GM12878 (cell line): ENCODE data around the gene ACTL8. TPM values are rescaled to one million over a fixed set of nuclear protein-coding genes. Genes with fewer than 3 reads are reported as not detected.
"Not testable (repeated sequence)": the region's sequence is repeated elsewhere in the genome, so short reads cannot be mapped to it uniquely, and the experiment has no call there.

ENCODE experiments used
- ATAC-seq: fragments of 200-7000 bp; cut with Tn5 transposase; 3 replicates; pipeline ENCODE4 v1.9.1; 2020; ENCODE audit warnings: mild to moderate bottlenecking, moderate library complexity
- BruUV-seq: library from RNA; stranded (reverse); fragments of 400-500 nt; replicated peaks from 2 replicates; lab custom pipeline; 2021; lab: Mats Ljungman, UMichigan
- CTCF ChIA-PET: fragments of 300-600 bp; sonication (Branson Sonifier 250); formaldehyde crosslinking; extraction: SDS; loops from one replicate; lab custom pipeline; 2021; ENCODE audit warnings: inconsistent platforms; lab: Yijun Ruan, JAX
- POLR2A ChIA-PET: fragments of 350-600 bp; formaldehyde crosslinking; extraction: SDS; loops from one replicate; lab custom pipeline; 2021; ENCODE audit warnings: inconsistent platforms; lab: Charles Lee
- RAD21 ChIA-PET: fragments of 300-600 bp; sonication (Branson Sonifier 250); formaldehyde crosslinking; loops from one replicate; lab custom pipeline; 2023; ENCODE audit warnings: antibody characterized with exemption; ENCODE audit not compliant: unreplicated experiment; lab: Charles Lee
- SMC1A ChIA-PET: fragments of 300-600 bp; sonication (Branson Sonifier 250); formaldehyde crosslinking; loops from one replicate; lab custom pipeline; 2023; ENCODE audit not compliant: unreplicated experiment, uncharacterized antibody; lab: Charles Lee
- DNase-seq: peaks from one replicate; pipeline ENCODE4 v3.0.0-alpha.2; 2011; ENCODE audit warnings: low read depth, low spot score
- FAIRE-seq: peaks from 3 replicates; lab custom pipeline; 2011; peaks lifted over from hg19 to GRCh38; lab: Jason Lieb, UNC
- H2AFZ ChIP-seq: 2 replicates; pipeline ENCODE4 v1.6.0; 2011; ENCODE audit warnings: low read depth, low read length, control low read depth; ENCODE audit not compliant: control insufficient read depth
- H3K27ac ChIP-seq: 2 replicates; pipeline ENCODE4 v1.5.1; 2011; ENCODE audit warnings: control low read depth; ENCODE audit not compliant: control insufficient read depth, insufficient read depth
- H3K27me3 ChIP-seq, 2 experiments: replicated peaks in 1 of 2; 2 replicates each; pipeline versions ENCODE4 v1.6.0 to v1.6.1; 2011; ENCODE audit warnings: low read length in 1 of 2; ENCODE audit not compliant: control insufficient read depth in 2 of 2, insufficient read depth in 2 of 2
- H3K36me3 ChIP-seq, 2 experiments: 2 replicates each; pipeline ENCODE4 v1.5.1; 2011; ENCODE audit warnings: low read length in 1 of 2; ENCODE audit not compliant: control insufficient read depth in 2 of 2, insufficient read depth in 2 of 2
- H3K4me1 ChIP-seq: 2 replicates; pipeline ENCODE4 v1.6.1; 2011; ENCODE audit warnings: mild to moderate bottlenecking, low read length, moderate library complexity, mixed read lengths; ENCODE audit not compliant: control insufficient read depth, insufficient read depth
- H3K4me2 ChIP-seq: 2 replicates; pipeline ENCODE4 v1.6.0; 2011; ENCODE audit warnings: control low read depth; ENCODE audit not compliant: control insufficient read depth, insufficient read depth
- H3K4me3 ChIP-seq: fragments of 200-600 bp; sonication (generic); 2 replicates; pipeline ENCODE4 v1.5.1; 2016
- H3K79me2 ChIP-seq: 2 replicates; pipeline ENCODE4 v1.6.0; 2011; ENCODE audit warnings: low read length; ENCODE audit not compliant: control insufficient read depth, insufficient read depth
- H3K9ac ChIP-seq: 2 replicates; pipeline ENCODE4 v1.8.0; 2011; ENCODE audit warnings: low read length, control low read depth, mixed read lengths; ENCODE audit not compliant: control insufficient read depth, insufficient read depth
- H3K9me3 ChIP-seq: replicated peaks from 3 replicates; pipeline ENCODE4 v1.5.1; 2011; ENCODE audit warnings: mild to moderate bottlenecking, low read length; ENCODE audit not compliant: control insufficient read depth, insufficient read depth
- H4K20me1 ChIP-seq: 2 replicates; pipeline ENCODE4 v1.6.0; 2011; ENCODE audit not compliant: control insufficient read depth, insufficient read depth
- CBX3 ChIP-seq: fragments of 200-600 bp; sonication (generic); IDR thresholded peaks from 2 replicates; pipeline ENCODE4 v1.6.1; 2016; ENCODE audit warnings: low read depth, borderline replicate concordance
- CREB1 ChIP-seq: IDR thresholded peaks from 2 replicates; pipeline ENCODE4 v1.6.1; 2012; ENCODE audit warnings: low read depth, mild to moderate bottlenecking, inconsistent platforms
- EP300 ChIP-seq, 2 experiments: fragments of 150-350 bp in 1 of 2; IDR thresholded peaks; 2 replicates each; pipeline ENCODE4 v1.6.1; 2011 to 2012; ENCODE audit warnings: low read depth in 2 of 2, low read length in 2 of 2, borderline replicate concordance in 1 of 2, improper control_type of control experiment in 1 of 2, inconsistent platforms in 1 of 2; ENCODE audit not compliant: control insufficient read depth in 1 of 2
- ETV6 ChIP-seq, 2 experiments: fragments of 450-650 bp in 1 of 2; IDR thresholded peaks in 1 of 2; conservative IDR thresholded peaks in 1 of 2; 2 replicates each; pipeline ENCODE4 v1.6.1; 2014; ENCODE audit warnings: antibody characterized with exemption in 1 of 2, borderline replicate concordance in 1 of 2, low read depth in 1 of 2, mild to moderate bottlenecking in 1 of 2, moderate library complexity in 1 of 2
- NR2F1 ChIP-seq: fragments of 450-650 bp; conservative IDR thresholded peaks from 2 replicates; pipeline ENCODE4 v1.6.1; 2017; ENCODE audit warnings: mild to moderate bottlenecking
- PAX5 ChIP-seq: IDR thresholded peaks from 2 replicates; pipeline ENCODE4 v1.6.1; 2011; ENCODE audit warnings: low read depth, low read length, borderline replicate concordance
- POLR2AphosphoS2 ChIP-seq: IDR thresholded peaks from 2 replicates; pipeline ENCODE4 v1.6.1; 2011; ENCODE audit warnings: low read depth, mild to moderate bottlenecking, low read length, improper control_type of control experiment, moderate library complexity
- RAD51 ChIP-seq: fragments of 450-650 bp; IDR thresholded peaks from 2 replicates; pipeline ENCODE4 v1.6.1; 2016; ENCODE audit warnings: moderate library complexity, mild to moderate bottlenecking, inconsistent platforms
- RFX5 ChIP-seq: IDR thresholded peaks from 2 replicates; pipeline ENCODE4 v1.6.1; 2011; ENCODE audit warnings: low read depth, low read length, improper control_type of control experiment
- SPI1 ChIP-seq: IDR thresholded peaks from 2 replicates; pipeline ENCODE4 v1.6.1; 2011; ENCODE audit warnings: low read depth, mild to moderate bottlenecking, low read length, moderate library complexity, borderline replicate concordance; ENCODE audit not compliant: insufficient read depth
- SREBF1 ChIP-seq: IDR thresholded peaks from 2 replicates; pipeline ENCODE4 v1.6.1; 2012; ENCODE audit warnings: mild to moderate bottlenecking, low read length
- TBL1XR1 ChIP-seq: IDR thresholded peaks from 2 replicates; pipeline ENCODE4 v1.6.1; 2012; ENCODE audit warnings: low read depth, low read length, improper control_type of control experiment
- TCF3 ChIP-seq: IDR thresholded peaks from 2 replicates; pipeline ENCODE4 v1.6.1; 2012; ENCODE audit warnings: low read depth, mild to moderate bottlenecking, low read length, borderline replicate concordance; ENCODE audit not compliant: insufficient read depth
- TCF7 ChIP-seq: IDR thresholded peaks from 2 replicates; pipeline ENCODE4 v1.6.1; 2014; ENCODE audit warnings: antibody characterized with exemption, borderline replicate concordance
- YBX1 ChIP-seq: fragments of 450-650 bp; IDR thresholded peaks from 2 replicates; pipeline ENCODE4 v1.6.1; 2016; ENCODE audit warnings: antibody characterized with exemption
- ZNF207 ChIP-seq: fragments of 450-650 bp; IDR thresholded peaks from 2 replicates; pipeline ENCODE4 v1.6.1; 2014; ENCODE audit warnings: antibody characterized with exemption, mild to moderate bottlenecking, borderline replicate concordance
- ZNF384 ChIP-seq: IDR thresholded peaks from 2 replicates; pipeline ENCODE4 v1.6.1; 2012; ENCODE audit warnings: low read depth, mild to moderate bottlenecking, low read length, improper control_type of control experiment, borderline replicate concordance
- WGBS: methylation state at CpG from one replicate; pipeline ENCODE4 v1.1.6; 2016; ENCODE audit warnings: low lambda C conversion rate; ENCODE audit not compliant: insufficient replicate concordance, insufficient coverage; ENCODE audit errors: missing lambda C conversion rate; 5-methylcytosine and 5-hydroxymethylcytosine counted together
- in situ Hi-C: fragments of 300-500 bp; cut with MboI; formaldehyde crosslinking; loops from 9 replicates; pipeline ENCODE4 v1.14.3; 2018; ENCODE audit warnings: mixed read lengths
- intact Hi-C: fragments of 100-400 bp; cut with micrococcal nuclease; formaldehyde crosslinking; loops from one replicate; pipeline ENCODE4 v1.14.2; 2022; ENCODE audit not compliant: unreplicated experiment
- polyA plus RNA-seq, 11 experiments: library from polyadenylated mRNA; depleted of rRNA in 4 of 11; unstranded in 6 of 11; stranded (reverse) in 5 of 11; fragments of >200 nt; fragmentation: Nextera tagmentation in 4 of 11; fragmentation: Illumina TruSeq in 1 of 11; extraction: Ambion mirVana in 4 of 11; extraction: Trizol in 1 of 11; gene quantifications; 1 replicate in 1 of 11; 2 replicates in 10 of 11; pipeline versions ENCODE4 v1.2.1 to v1.2.3, GENCODE V29; 2011 to 2016; ENCODE audit warnings: inconsistent platforms in 2 of 11, missing spikeins in 2 of 11, low read depth in 1 of 11
- total RNA-seq, 4 experiments: library from RNA; depleted of rRNA in 3 of 4; stranded (reverse); fragments of >200 nt in 3 of 4; fragmentation: Illumina TruSeq in 1 of 4; extraction: Trizol in 1 of 4; gene quantifications; 2 replicates each; pipeline versions ENCODE4 v1.2.1 to v1.2.3, GENCODE V29; 2013 to 2021
- TF ChIP-seq, protein P1 (sequence below): fragments of 450-650 bp; IDR thresholded peaks from 2 replicates; pipeline ENCODE4 v1.6.1; 2016; ENCODE audit warnings: mild to moderate bottlenecking

ACTL8 gene
- total and polyA plus RNA-seq, 10 of the 15 experiments (the other 5 are each of a cell fraction or from before 2014, with no cell fraction given): 0.05 to 0.27 TPM; not detected in 8

DNA sequence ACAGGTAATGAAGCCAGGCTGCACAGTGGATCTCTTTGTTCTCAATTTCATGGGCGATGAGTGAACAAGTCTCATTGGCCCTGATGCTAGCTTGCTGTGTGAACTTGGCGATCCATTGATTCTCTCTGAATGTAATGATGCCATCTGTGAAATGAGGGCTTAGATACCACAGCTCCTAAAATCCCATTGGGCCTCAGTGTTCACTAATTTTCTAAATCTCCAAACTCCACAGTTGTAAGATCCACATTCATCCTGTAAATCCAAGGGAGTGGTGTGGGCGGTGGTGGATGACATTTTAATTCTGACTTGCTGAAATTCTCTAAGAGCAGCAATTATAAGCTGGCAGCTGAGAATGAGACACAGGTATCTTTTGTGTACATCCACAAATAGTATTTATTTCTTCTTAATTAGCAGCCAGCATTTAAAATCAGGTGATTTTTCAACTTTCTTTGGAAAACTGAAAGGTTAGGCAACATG lies 9.6 kb upstream of the ACTL8 start:
- DNase-seq: no peak
- ChIA-PET CTCF (interaction anchor here (1.3 to 2.2 kb wide), 2 partner anchors 82 to 84 kb away, joined by 4 to 12 read pairs; no protein-coding TSS in a partner anchor), RAD21 (no interaction called here), SMC1A (interaction anchor here (1.2 kb wide), 1 partner anchor 13 kb away, joined by 5 read pairs; no protein-coding TSS in a partner anchor), POLR2A (no interaction called here)
- no peaks in the 10 kb centered on the region for H4K20me1 ChIP-seq
- no peaks in the 10 kb centered on the region for H3K9me3 ChIP-seq
- no peak overlapping the region for H3K4me3 ChIP-seq
- no peak overlapping the region for H3K4me2 ChIP-seq
- H3K9ac ChIP-seq: no peak overlapping the region
- H3K36me3 ChIP-seq: no peaks in the 10 kb centered on the region
- in situ Hi-C loops (no loop called here), intact Hi-C loops (no loop called here)
- H2AFZ ChIP-seq: no peak overlapping the region
- H3K4me1 ChIP-seq: no peaks in the 10 kb centered on the region
- BruUV-seq: no TSS peak
- 24% methylated on average over 3 of the region's 3 CpGs for WGBS
- no peak for FAIRE-seq
- no peak overlapping the region for H3K27ac ChIP-seq
- H3K79me2 ChIP-seq: no peaks in the 10 kb centered on the region
- no peaks in the 10 kb centered on the region; a peak in 3 of 4 replicates for H3K27me3 ChIP-seq
- no peak for ATAC-seq
- TF ChIP-seq EP300 (IDR thresholded peaks at IDR 0.05; ENCODE audit: borderline replicate concordance in 1 of 2, control insufficient read depth in 1 of 2, low read depth in 2 of 2, low read length in 2 of 2) (no peak), TBL1XR1 (no peak), CREB1 (no peak), ZNF384 (no peak), CBX3 (no peak), PAX5 (no peak), TCF3 (no peak), YBX1 (no peak), ZNF207 (no peak), SPI1 (no peak), NR2F1 (no peak), TCF7 (no peak), SREBF1 (no peak), POLR2AphosphoS2 (no peak), RAD51 (no peak), RFX5 (no peak), ETV6 (conservative IDR thresholded peaks at IDR 0.05 in 1 of 2, IDR thresholded peaks at IDR 0.05 in 1 of 2; ENCODE audit: borderline replicate concordance in 1 of 2, low read depth in 1 of 2) (no peak)
- TF ChIP-seq, protein P1, sequence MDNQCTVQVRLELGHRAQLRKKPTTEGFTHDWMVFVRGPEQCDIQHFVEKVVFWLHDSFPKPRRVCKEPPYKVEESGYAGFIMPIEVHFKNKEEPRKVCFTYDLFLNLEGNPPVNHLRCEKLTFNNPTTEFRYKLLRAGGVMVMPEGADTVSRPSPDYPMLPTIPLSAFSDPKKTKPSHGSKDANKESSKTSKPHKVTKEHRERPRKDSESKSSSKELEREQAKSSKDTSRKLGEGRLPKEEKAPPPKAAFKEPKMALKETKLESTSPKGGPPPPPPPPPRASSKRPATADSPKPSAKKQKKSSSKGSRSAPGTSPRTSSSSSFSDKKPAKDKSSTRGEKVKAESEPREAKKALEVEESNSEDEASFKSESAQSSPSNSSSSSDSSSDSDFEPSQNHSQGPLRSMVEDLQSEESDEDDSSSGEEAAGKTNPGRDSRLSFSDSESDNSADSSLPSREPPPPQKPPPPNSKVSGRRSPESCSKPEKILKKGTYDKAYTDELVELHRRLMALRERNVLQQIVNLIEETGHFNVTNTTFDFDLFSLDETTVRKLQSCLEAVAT: no peak
- TF ChIP-seq, all 136 proteins: peak for 0

DNA sequence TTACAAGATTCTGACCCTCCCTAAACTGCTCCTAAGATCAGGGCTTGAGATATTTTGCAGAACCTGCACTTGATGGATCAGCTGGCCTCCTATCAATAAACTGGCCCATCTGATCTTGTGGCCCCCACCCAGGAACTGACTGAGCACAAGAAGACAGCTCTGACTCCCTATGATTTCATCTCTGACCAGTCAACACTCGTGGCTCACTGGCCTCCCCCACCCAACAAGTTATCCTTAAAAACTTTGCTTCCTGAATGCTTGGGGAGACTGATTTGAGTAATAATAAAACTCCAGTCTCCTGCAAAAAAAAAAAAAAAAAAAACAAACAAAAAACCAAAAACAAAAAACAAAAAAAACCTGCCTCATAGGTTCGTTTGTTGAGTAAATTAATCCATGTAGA lies 8.9 kb upstream of the ACTL8 start:
- DNase-seq, in situ Hi-C loops, H3K79me2 ChIP-seq, ATAC-seq, H3K4me2 ChIP-seq, H3K36me3 ChIP-seq, H3K27ac ChIP-seq, H3K9me3 ChIP-seq, H3K9ac ChIP-seq, SMC1A ChIA-PET, H2AFZ ChIP-seq, H3K4me1 ChIP-seq, H3K4me3 ChIP-seq, POLR2A ChIA-PET, BruUV-seq, intact Hi-C loops, FAIRE-seq, H3K27me3 ChIP-seq, H4K20me1 ChIP-seq, RAD21 ChIA-PET: not testable (repeated sequence)
- CTCF ChIA-PET: interaction anchor here (2.2 kb wide), 1 partner anchor 85 kb away, joined by 12 read pairs; no protein-coding TSS in a partner anchor
- 0% methylated on average over 2 of the region's 2 CpGs for WGBS
